ENCODE data around the gene SKAP1. TPM values are rescaled to one million over a fixed set of nuclear protein-coding genes. Genes with fewer than 3 reads are reported as not detected.
"Not testable (repeated sequence)": the region's sequence is repeated elsewhere in the genome, so short reads cannot be mapped to it uniquely, and the experiment has no call there.

The SKAP1 gene
- total RNA-seq, 1 donor from 2014 or later, result 25.3 TPM

- DNase-seq (no peak), ATAC-seq (ENCODE audit: low read depth) (no peak)
- intact Hi-C loops (cut with micrococcal nuclease), result no loop called here
- no peaks in the 10 kb centered on the region for H3K9me3 Mint-ChIP-seq
- peaks cover 24% of the 10 kb centered on the region for H3K36me3 Mint-ChIP-seq (ENCODE audit: low read depth)
- H3K4me3 Mint-ChIP-seq, result no peak overlapping the region
- TF ChIP-seq CTCF (IDR thresholded peaks at IDR 0.05), result no peak
- POLR2A ChIA-PET, result no interaction called here
- no peaks in the 10 kb centered on the region for H3K27me3 Mint-ChIP-seq
- CTCF ChIA-PET, result interaction anchor here (1.0 to 2.1 kb wide), 2 partner anchors 11 to 277 kb away, joined by 4 to 7 read pairs; no protein-coding TSS in a partner anchor
- no peak overlapping the region for H3K27ac Mint-ChIP-seq
- no peaks in the 10 kb centered on the region for H3K4me1 Mint-ChIP-seq
Observed at GRCh38 chr17:48340916-48341315, 89.1 kb downstream of the SKAP1 start.

GRCh38 chr17:48338720-48339119 is 91.3 kb downstream of the SKAP1 start:
- Mint-ChIP-seq H3K9me3 (no peaks in the 10 kb centered on the region), H3K4me3 (no peak overlapping the region), H3K27me3 (no peaks in the 10 kb centered on the region), H3K36me3 (ENCODE audit: low read depth) (peaks cover 7% of the 10 kb centered on the region), H3K4me1 (no peaks in the 10 kb centered on the region), H3K27ac (no peak overlapping the region)
- ChIA-PET POLR2A (no interaction called here), CTCF (interaction anchor here (0.7 to 1.4 kb wide), 5 partner anchors 42 to 254 kb away, joined by 3 read pairs; no protein-coding TSS in a partner anchor)
- no peak for ATAC-seq (ENCODE audit: low read depth)
- intact Hi-C loops (cut with micrococcal nuclease), result no loop called here
- TF ChIP-seq CTCF (IDR thresholded peaks at IDR 0.05), result no peak
- no peak for DNase-seq

GRCh38 chr17:48337903-48338302 is 92.1 kb downstream of the SKAP1 start:
- ATAC-seq (ENCODE audit: low read depth); H3K27me3 Mint-ChIP-seq; H3K27ac Mint-ChIP-seq; POLR2A ChIA-PET; H3K9me3 Mint-ChIP-seq; DNase-seq; H3K4me3 Mint-ChIP-seq; H3K4me1 Mint-ChIP-seq; H3K36me3 Mint-ChIP-seq (ENCODE audit: low read depth); intact Hi-C loops (cut with micrococcal nuclease): not testable (repeated sequence)
- CTCF ChIA-PET, result interaction anchor here (0.7 to 1.4 kb wide), 5 partner anchors 42 to 255 kb away, joined by 3 read pairs; no protein-coding TSS in a partner anchor

- CTCF ChIA-PET, result interaction anchor here (0.7 to 2.2 kb wide), 7 partner anchors 16 to 281 kb away, joined by 3 to 21 read pairs (median 6); partner anchors contain the start of gene HOXB5
- no peak for TF ChIP-seq CTCF (IDR thresholded peaks at IDR 0.05)
- no peak for DNase-seq
- Mint-ChIP-seq H3K4me3 (no peak overlapping the region), H3K27me3 (no peaks in the 10 kb centered on the region), H3K27ac (no peak overlapping the region), H3K36me3 (ENCODE audit: low read depth) (peaks cover under 1% of the 10 kb centered on the region), H3K9me3 (no peaks in the 10 kb centered on the region), H3K4me1 (no peaks in the 10 kb centered on the region)
- intact Hi-C loops (cut with micrococcal nuclease), result loop anchor here (1.0 kb wide), 4 partner anchors 120 to 312 kb away; no protein-coding TSS in a partner anchor
- POLR2A ChIA-PET, result interaction anchor here (0.5 kb wide), 1 partner anchor 192 kb away, joined by 8 read pairs; no protein-coding TSS in a partner anchor
- no peak for ATAC-seq (ENCODE audit: low read depth)
Observed at GRCh38 chr17:48336986-48337385, 93.0 kb downstream of the SKAP1 start.

GRCh38 chr17:48335858-48336500 is 94.0 kb downstream of the SKAP1 start:
- intact Hi-C loops (cut with micrococcal nuclease), result loop anchor here (1.0 kb wide), 4 partner anchors 121 to 311 kb away; no protein-coding TSS in a partner anchor
- ATAC-seq (ENCODE audit: low read depth) (peak; percentile 47), DNase-seq (no peak)
- Mint-ChIP-seq H3K27me3 (no peaks in the 10 kb centered on the region), H3K27ac (no peak overlapping the region), H3K36me3 (ENCODE audit: low read depth) (peaks cover under 1% of the 10 kb centered on the region), H3K4me1 (no peaks in the 10 kb centered on the region), H3K4me3 (no peak overlapping the region), H3K9me3 (no peaks in the 10 kb centered on the region)
- ChIA-PET POLR2A (interaction anchor here (1.2 kb wide), 1 partner anchor 257 kb away, joined by 3 read pairs; the partner anchor contains the start of gene HOXB5), CTCF (interaction anchor here (0.6 to 2.2 kb wide), 22 partner anchors 10 to 381 kb away, joined by 3 to 21 read pairs (median 3); partner anchors contain the start of gene HOXB5)
- TF ChIP-seq CTCF (IDR thresholded peaks at IDR 0.05), result peak; percentile 60
